Liver (tissue), 3 donors: ENCODE results near the gene MYBPC1.

Experiments used
- ATF3 ChIP-seq: IDR thresholded peaks from 2 replicates; pipeline ENCODE4 v1.6.1; 2016; ENCODE audit warnings: antibody characterized with exemption
- EGR1 ChIP-seq, 2 donors: IDR thresholded peaks; 2 replicates each; pipeline ENCODE4 v1.6.1; 2016 to 2018; ENCODE audit warnings: antibody characterized with exemption in 2 of 2, low read depth in 2 of 2
- FOXA1 ChIP-seq: IDR thresholded peaks from 2 replicates; pipeline ENCODE4 v1.6.1; 2016; ENCODE audit warnings: antibody characterized with exemption
- GABPA ChIP-seq, 2 donors: IDR thresholded peaks in 1 of 2; conservative IDR thresholded peaks in 1 of 2; 2 replicates each; pipeline ENCODE4 v1.6.1; 2016; ENCODE audit warnings: antibody characterized with exemption in 2 of 2, mild to moderate bottlenecking in 1 of 2, moderate library complexity in 1 of 2
- HNF4A ChIP-seq, 2 donors: conservative IDR thresholded peaks; 2 replicates each; pipeline ENCODE4 v1.6.1; 2016; ENCODE audit warnings: antibody characterized with exemption in 2 of 2, mild to moderate bottlenecking in 2 of 2
- JUND ChIP-seq, 2 donors: IDR thresholded peaks; 2 replicates each; pipeline ENCODE4 v1.6.1; 2016; ENCODE audit warnings: antibody characterized with exemption in 2 of 2
- MAX ChIP-seq: IDR thresholded peaks from 2 replicates; pipeline ENCODE4 v1.6.1; 2016; ENCODE audit warnings: antibody characterized with exemption
- NR2F2 ChIP-seq: IDR thresholded peaks from 2 replicates; pipeline ENCODE4 v1.6.1; 2016; ENCODE audit warnings: antibody characterized with exemption
- RAD21 ChIP-seq, 2 donors: IDR thresholded peaks; 2 replicates each; pipeline ENCODE4 v1.6.1; 2016; ENCODE audit warnings: antibody characterized with exemption in 2 of 2, mild to moderate bottlenecking in 2 of 2
- REST ChIP-seq: IDR thresholded peaks from 2 replicates; pipeline ENCODE4 v1.6.1; 2016; ENCODE audit warnings: antibody characterized with exemption, mild to moderate bottlenecking
- TF ChIP-seq, protein P1 (sequence below): fragments of 150-350 bp; IDR thresholded peaks from 2 replicates; pipeline ENCODE4 v1.5.1; 2017; ENCODE audit warnings: improper control_type of control experiment, low read depth, low read length; ENCODE audit not compliant: missing input control
- donor health status: healthy.
- donor health status: healthy.

- TF ChIP-seq, protein P1, sequence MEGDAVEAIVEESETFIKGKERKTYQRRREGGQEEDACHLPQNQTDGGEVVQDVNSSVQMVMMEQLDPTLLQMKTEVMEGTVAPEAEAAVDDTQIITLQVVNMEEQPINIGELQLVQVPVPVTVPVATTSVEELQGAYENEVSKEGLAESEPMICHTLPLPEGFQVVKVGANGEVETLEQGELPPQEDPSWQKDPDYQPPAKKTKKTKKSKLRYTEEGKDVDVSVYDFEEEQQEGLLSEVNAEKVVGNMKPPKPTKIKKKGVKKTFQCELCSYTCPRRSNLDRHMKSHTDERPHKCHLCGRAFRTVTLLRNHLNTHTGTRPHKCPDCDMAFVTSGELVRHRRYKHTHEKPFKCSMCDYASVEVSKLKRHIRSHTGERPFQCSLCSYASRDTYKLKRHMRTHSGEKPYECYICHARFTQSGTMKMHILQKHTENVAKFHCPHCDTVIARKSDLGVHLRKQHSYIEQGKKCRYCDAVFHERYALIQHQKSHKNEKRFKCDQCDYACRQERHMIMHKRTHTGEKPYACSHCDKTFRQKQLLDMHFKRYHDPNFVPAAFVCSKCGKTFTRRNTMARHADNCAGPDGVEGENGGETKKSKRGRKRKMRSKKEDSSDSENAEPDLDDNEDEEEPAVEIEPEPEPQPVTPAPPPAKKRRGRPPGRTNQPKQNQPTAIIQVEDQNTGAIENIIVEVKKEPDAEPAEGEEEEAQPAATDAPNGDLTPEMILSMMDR, result no peak
- TF ChIP-seq NR2F2, result no peak
- peak; percentile 38 to 60 for TF ChIP-seq HNF4A (conservative IDR thresholded peaks at IDR 0.05)
- no peak for TF ChIP-seq FOXA1
- TF ChIP-seq GABPA (IDR thresholded peaks at IDR 0.05 in 1 of 2, conservative IDR thresholded peaks at IDR 0.05 in 1 of 2), result no peak
- TF ChIP-seq EGR1 (IDR thresholded peaks at IDR 0.05; ENCODE audit: low read depth in 2 of 2), result no peak
- no peak for TF ChIP-seq REST
- TF ChIP-seq JUND (IDR thresholded peaks at IDR 0.05), result no peak
- no peak for TF ChIP-seq ATF3
- TF ChIP-seq MAX, result no peak
- no peak for TF ChIP-seq RAD21 (IDR thresholded peaks at IDR 0.05)
Measured at GRCh38 chr12:101592448-101592847, 2.3 kb upstream of the MYBPC1 start.
